Adipose tissue (tissue), 3 donors: Measurements from ENCODE around the gene TALDO1. TPM values are rescaled to one million over a fixed set of nuclear protein-coding genes. Genes with fewer than 3 reads are reported as not detected.

Source experiments
- H3K27ac ChIP-seq: one replicate; pipeline ENCODE4 v1.5.1; 2013; ENCODE audit warnings: low read depth, low read length
- WGBS, 3 donors: extraction: QIAGEN DNeasy Blood & Tissue Kit; methylation state at CpG; one replicate each; pipeline ENCODE4 v1.1.7; 2013; 5-methylcytosine and 5-hydroxymethylcytosine counted together
- polyA plus RNA-seq, 3 donors: library from polyadenylated mRNA; stranded (reverse); fragments of 200-250 nt; gene quantifications; one replicate each; pipeline ENCODE4 v1.2.3, GENCODE V29; 2013
- donor health status: healthy with polysubstance abuse.
- donor health status: Bipolar disorder and iron deficiency.
- donor health status: healthy.

The TALDO1 gene
- 100 to 1,000 TPM in 2 of 3 donors, 10 to 100 TPM in 1; 99.7 to 306 (median 185) TPM for polyA plus RNA-seq

DNA sequence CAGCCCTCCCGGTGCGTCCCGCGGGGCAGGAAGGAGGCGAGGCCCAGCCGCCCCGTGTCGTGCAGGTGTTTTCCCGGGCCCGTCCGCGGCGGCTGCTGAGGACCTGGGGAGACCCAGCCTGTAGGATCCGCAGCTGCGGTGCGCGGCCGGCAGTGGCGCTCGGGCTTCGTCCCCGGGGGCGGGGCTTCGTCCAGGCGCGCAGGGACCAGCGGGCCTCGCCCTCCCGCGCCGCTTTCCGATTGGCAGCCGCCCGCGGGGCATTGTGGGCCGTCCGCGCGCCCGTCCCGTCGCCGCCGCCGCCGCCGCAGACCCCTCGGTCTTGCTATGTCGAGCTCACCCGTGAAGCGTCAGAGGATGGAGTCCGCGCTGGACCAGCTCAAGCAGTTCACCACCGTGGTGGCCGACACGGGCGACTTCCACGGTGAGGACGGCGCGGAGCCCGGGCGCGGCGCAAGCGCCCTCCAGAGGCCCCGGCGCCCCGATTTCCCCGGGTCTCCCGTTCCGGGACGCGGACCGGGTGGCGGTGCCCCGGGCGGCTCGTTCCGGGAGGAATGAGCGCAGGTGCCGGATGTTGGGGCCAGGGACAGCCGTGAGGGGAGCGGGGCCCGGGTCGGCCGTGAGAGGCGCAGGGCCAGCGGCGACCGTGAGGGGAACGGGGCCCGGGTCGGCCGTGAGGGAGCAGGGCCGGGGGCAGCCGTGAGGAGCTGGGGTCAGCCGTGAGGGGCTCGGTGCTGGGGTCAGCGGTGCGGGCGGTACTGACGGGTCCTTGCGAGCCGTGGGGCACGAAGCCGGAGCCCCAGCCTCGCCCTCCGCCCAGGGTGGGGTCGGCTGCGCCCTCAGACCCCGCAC is at the start of gene TALDO1:
Gene TALDO1 (plus strand): TSS at position 307 of the 849 bp plus-strand sequence. CDS start 18 bp downstream, at position 325.
- 0% methylated on average over 83 to 112 of the region's 112 CpGs for WGBS, 3 donors
- peak within 1 kb of the TSS; percentile 69 for H3K27ac ChIP-seq

DNA sequence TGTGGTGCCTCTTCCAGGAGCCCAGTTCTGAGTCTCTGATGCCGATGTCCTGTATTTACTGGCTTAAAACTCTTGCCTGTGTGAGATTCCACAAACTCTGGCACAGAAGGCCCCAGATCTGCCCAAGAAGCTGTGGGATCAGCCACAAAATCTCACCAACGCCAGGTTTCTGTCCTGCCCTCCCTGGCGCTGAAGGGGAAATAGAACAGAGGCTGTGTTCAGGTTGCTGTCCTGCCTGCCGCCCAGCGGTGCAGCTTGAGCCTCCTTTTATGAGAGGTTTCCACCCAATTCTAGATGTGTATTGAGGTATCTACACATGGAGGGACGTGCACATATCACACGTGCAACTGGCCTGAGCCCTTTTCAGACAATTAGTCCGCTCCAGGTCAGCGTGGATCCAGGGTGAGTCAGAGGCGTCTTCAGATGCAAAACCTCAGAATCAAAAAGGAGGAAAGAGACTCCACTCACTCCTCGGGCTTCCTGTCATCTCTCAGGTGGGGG is 49.4 kb upstream of the TALDO1 start:
- no peak overlapping the region for H3K27ac ChIP-seq
- 74 to 82% (median 81%) methylated on average over 11 of the region's 11 CpGs for WGBS, 3 donors

DNA sequence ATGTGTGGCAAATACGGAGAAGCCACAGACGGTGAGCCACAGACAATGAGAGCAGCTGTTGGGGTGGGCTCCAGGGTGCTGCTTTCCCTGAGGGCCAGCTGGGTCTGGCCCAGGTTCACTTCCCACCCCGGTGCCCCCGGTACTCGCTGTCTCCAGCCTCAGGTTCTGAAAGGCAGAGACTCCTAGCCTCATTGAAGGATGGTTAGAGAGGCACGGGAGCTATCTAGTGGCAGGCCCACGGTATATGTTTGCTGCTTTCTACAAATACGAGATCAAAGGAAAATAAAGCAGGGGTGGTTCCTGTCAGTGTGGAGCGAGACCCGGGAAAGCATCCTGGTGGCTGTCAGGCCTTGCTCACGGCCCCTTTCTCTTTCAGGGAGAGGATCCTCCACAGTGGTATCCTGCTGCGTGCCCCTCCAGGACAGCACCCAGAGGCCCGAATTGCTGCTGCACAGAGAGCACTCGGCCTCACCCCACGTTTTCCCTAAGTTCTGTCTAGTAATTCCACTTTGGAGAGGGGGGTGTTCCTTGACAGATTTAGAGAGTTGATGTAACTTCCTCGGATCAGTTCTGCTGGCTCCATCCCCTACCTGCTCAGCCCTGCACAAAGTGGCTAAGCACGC is 48.7 kb upstream of the TALDO1 start:
- 79 to 86% (median 82%) methylated on average over 17 of the region's 17 CpGs for WGBS, 3 donors
- H3K27ac ChIP-seq: no peak overlapping the region

DNA sequence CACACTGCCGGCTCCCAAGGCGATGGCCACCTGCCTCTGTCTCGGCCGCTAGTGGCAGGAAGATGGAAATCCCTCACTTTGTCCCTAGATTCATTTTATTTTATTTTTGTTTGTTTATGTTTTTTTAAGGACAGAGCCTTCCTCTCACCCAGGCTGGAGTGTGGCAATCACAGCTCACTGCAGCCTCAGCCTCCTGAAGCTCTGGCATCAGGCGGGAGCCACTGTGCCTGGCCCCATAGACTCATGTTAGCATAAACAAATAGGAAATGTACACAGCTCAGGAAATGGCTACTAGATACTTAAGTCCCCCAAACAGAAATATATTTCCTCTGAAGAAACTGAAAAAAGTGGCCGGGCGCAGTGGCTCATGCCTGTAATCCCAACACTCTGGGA is 48.2 kb upstream of the TALDO1 start:
- WGBS, 3 donors: 89 to 94% (median 92%) methylated on average over 7 of the region's 7 CpGs

DNA sequence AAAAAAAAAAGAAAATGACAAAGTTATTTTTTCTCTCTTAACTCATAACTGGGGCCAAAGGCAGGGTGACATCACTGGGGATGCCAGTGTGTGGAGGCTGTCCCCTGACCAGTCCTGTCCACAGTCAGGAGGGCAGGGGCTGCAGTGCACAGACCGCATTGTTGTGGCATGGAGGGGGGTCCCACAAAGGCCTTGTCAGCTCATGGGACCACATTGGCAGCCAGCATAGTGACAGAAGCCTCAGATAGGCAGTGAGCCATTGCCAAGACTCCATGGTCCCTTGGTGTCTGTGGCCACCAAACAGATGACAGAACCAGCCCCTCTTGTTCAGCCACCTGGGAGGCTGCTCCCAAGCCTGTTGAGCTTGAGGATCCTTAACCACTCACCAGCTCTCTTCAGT is 47.5 kb upstream of the TALDO1 start:
- H3K27ac ChIP-seq: no peak overlapping the region
- 78 to 97% (median 96%) methylated on average over 1 of the region's 1 CpG for WGBS, 3 donors

More for the DNA sequence above, 48.2 kb upstream of the TALDO1 start:
- H3K27ac ChIP-seq: no peak overlapping the region

DNA sequence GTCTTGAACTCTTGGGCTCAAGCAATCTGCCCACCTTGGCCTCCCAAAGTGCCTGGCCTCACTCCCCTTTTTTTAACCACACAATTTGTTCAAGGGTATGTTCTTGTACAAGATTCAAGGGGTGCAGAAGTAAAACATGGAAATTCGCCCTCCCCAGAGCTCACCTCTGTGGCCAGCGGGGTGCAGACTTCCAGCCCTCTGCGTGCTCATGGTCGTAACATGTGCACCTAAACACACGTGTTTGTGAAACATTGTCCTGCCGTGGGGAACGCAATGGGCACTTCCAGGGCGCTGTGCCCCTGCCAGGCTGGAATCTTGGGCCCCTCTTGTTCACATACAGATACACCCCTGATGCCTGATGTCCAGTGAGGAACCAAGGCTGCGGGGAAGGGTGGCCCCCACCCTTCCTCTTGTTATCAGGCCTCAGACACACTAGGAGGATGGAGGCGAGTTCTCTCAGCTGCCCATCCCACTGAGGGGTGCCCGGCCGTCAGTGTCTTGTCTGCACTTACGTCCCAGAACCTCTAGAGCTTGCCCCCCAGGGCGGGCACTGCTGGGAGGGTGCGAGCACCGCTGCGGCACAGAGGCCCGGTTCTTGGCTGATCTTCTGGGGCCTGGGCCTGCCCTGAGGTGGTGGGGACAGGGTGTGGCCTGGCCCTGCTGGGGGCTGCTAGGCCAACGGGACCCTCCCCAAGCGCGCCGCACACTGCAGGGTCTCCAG is 45.4 kb upstream of the TALDO1 start:
- no peak overlapping the region for H3K27ac ChIP-seq

DNA sequence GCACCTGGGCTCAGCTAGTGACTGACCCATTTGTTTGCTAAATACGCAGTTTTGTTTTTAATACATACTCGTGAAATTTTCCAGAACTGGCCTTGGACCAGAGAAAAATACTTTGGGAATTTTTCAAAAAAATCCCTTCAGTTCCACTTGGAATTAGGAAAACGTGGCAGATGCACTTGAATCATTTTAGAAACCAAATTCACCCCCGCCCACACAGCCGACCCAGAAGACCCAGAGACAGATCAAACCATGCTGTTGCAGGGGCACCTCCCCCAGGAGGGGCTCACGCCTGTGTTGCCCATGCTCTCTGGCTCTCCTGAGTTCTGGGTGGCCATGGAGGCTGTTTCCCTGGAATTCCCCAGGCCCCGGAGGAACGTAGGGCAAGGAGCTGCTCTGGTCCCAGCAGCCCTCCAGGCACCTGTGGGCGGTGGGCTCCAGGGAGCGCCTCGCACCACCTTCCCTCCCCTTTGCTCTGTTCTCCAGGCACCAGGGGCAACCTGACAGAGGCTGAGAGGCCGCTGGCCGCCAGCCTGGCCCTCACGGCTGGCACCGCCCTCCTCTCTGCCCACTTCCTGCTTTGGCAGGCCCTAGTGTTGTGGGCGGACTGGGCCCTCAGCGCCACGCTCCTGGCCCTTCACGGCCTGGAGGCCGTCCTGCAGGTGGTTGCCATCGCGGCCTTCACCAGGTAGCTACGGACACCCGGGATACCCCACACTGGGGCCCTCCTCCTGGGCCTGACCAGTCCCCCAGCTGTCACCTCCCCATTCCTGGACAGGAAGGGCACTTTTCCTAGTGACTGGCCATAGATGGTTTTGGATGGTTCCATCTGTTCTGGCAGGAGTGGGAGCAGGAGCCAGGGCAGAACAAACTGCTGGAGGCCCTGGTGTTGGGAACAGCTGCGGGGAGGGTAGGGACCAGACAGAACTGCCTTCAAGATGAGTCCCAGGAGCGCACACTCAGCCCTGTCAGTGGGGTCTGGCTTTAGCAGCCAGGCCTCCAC is 44.5 kb upstream of the TALDO1 start:
- WGBS, 3 donors: 60 to 69% (median 66%) methylated on average over 22 to 26 of the region's 26 CpGs
- H3K27ac ChIP-seq: no peak overlapping the region

More for the DNA sequence above, 45.4 kb upstream of the TALDO1 start:
- WGBS, 3 donors: 89 to 92% (median 91%) methylated on average over 22 of the region's 22 CpGs

DNA sequence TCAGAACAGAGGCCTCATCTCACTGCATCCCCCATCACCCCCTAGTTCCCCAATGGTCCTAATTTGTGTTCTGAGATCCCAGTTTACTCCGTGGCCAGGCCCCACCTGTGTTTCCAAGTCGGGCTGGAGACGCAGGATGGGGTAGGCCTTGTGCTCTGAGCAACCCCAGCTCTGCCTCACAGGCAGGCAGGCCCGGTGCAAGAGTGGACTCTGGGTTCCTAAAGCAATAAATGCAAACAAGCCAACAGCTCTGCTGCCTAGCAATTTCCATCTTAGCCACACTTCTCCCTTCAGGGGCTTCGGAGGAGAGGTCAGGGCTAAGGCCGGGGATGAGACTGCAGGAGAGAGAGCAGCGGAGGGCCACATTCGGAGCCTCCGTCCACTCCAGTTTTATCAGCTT is 43.8 kb upstream of the TALDO1 start:
- WGBS, 3 donors: 87 to 90% (median 89%) methylated on average over 9 of the region's 9 CpGs
- H3K27ac ChIP-seq: no peak overlapping the region

DNA sequence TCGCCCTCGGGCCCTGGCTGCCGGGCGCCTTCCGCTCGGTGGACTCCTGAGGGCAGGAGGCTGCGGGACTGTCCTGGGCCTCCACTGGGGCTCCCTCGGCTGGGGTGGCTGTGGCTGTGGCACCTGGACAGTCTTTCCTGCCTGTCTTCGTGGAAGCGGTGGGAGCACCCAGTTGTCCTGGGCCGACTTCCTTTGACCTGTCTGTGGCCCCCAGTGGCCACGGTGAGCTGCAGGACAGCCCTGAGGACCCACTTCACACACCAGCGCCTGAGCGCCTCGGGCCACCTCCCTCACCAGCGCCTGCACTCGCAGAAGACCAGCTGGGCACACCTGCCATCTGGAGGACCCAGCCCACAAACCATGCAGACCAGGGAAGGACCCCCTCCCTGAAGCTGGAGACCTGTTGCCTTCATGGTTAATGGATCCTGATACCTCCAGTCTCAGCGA is 43.0 kb upstream of the TALDO1 start:
- no peak overlapping the region for H3K27ac ChIP-seq
- 83 to 94% (median 90%) methylated on average over 18 of the region's 18 CpGs for WGBS, 3 donors

DNA sequence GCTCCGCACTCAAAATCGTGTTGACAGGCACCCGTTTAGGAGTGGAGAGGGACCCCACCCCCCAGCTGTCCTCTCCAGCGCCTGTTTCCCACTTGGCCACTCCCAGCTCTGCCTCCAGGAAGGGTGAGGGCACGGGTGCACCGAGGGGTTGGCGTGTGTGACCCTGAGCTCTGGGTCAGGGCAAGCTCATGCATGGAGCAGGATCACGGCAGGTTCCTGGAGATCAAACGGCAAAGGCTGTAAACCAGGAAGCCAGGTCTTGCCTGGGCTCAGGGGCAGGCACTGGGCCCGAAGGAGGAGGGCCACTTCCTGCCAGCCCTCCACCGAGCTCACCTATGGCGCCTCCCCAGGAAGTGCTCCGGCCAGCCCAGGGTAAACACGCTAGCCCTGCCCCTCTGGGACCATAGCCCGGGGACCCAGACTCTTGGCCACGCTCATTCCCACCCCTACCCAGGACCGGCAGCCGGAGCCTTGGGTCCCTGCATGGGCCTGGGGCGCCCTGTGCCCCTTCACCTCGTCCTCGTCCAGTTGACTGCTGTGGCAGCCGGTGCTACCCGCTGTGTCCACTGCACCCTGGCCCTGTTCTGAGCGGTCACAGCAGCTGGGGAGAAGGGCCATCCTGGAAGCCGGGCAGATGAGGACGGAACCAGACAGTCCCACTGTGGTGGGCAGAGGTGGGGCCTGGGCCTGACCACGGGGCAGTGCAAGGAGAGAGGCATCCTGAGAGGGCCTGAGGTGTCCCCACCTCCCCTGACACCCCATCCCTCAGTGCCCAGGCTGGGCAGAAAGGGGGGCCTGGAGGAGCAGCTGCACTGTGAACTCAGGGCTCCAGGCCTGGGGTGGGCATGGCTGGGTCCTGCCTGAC is 42.3 kb upstream of the TALDO1 start:
- H3K27ac ChIP-seq: no peak overlapping the region
- WGBS, 3 donors: 15 to 71% (median 57%) methylated on average over 25 to 27 of the region's 27 CpGs

DNA sequence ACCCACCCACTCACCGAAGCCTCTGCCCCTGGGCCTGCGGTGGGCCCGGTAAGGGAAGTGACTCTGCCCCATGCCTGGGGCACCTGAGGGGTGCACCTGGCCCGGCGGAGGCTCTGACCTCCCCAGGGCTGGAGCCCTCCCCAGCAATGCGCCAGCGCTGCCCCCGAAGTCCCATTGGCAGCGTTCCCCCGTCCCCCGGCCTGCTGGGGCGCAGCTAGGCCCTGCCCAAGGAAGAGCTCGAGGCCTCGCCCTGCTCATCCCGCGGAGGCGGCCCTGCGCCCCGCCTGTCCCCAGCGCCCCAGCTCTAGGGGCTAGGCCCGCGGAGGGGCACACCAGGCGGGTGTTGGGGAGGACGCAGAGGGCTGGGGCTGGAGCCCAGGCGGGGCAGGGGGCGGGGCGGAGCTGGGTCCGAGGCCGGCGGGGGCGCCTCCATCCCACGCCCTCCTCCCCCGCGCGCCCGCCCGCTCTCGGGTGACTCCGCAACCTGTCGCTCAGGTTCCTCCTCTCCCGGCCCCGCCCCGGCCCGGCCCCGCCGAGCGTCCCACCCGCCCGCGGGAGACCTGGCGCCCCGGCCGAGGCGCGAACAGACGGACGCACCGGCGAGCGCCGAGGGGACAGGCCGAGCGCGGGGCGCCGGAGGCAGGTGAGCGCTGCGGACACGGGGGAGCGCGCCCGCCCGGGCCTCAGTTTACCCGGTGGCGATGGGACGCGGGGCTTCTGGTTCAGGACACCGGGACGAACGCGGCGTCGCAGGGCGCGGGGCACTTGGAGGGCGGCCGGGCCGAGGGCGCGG is 41.4 kb upstream of the TALDO1 start, which contains the start of gene EPS8L2:
Gene EPS8L2 (plus strand): TSS at position 586 of the 793 bp plus-strand sequence. CDS start 3,177 bp downstream, outside the sequence.
- H3K27ac ChIP-seq: no peak within 1 kb of the TSS
- 6 to 9% (median 8%) methylated on average over 24 to 90 of the region's 90 CpGs for WGBS, 3 donors

DNA sequence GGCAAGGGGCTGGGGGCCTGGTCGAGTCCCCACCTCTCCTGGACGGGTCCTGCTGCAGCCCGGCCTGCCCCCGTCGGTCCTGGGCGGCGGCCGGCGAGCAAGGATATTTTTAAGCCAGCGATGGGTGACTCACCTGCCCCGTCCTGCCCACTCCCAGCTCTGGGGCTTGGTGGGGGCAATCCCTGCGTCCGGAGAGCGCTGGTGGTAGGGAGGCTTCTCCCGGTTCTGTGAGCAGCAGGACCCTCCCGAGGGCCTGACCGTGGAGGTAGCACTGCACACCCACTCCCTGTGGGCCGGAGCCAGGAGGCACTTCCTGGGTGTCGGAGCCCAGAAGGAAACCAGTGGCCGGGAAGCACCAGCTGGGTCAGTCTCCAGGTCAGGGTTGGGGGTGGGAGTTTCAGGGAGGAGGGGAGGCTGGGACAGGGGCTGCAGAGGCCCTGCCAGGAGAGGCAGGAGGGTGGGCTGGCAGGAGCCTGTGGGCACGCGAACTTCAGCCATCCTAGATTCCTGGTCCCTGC is 40.8 kb upstream of the TALDO1 start:
- H3K27ac ChIP-seq: no peak overlapping the region
- WGBS, 3 donors: 5 to 10% (median 7%) methylated on average over 20 to 22 of the region's 22 CpGs

DNA sequence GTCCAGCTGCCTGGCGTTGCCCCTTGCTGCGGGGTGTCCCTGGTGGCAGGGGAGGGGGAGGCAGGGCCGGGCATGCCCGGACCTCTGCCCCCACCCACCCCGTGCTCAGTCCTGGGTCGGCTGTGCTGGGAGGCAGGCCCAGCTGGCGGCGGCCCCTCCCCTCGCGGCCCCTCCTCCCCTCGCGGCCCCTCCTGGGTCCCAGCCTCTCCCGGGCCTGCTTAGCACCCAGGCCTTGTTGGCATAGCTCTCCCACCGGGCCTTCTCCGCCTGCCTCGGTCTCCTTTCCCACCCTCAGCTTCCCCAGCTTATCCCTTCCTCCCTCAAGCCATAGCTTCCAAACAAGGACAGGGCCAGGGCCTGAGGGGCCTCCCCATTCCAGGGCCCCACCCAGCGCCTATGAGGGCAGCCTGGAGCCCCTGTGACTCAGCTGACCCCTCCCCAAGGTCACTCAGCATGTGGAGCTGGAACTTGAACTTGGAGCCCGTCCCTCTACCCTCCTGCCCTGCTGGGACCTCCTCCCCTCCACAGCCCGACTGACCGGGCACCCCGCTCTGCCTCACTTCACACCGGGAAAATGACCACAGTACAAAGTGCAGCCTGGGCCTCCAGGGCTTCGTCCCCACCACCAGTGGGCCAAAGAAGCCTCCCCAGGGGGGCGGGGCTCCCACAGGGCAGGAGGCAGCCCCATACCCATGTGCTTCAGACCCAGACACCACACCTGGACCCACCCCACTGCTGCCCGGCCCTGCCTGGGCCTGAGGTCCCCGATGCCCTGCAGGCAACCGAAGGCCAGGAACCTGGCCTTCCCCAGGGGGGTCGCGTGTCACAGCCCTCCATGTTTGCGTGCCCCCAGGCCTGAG is 40.1 kb upstream of the TALDO1 start:
- H3K27ac ChIP-seq: no peak overlapping the region
- 23 to 56% (median 48%) methylated on average over 21 to 29 of the region's 30 CpGs for WGBS, 3 donors

DNA sequence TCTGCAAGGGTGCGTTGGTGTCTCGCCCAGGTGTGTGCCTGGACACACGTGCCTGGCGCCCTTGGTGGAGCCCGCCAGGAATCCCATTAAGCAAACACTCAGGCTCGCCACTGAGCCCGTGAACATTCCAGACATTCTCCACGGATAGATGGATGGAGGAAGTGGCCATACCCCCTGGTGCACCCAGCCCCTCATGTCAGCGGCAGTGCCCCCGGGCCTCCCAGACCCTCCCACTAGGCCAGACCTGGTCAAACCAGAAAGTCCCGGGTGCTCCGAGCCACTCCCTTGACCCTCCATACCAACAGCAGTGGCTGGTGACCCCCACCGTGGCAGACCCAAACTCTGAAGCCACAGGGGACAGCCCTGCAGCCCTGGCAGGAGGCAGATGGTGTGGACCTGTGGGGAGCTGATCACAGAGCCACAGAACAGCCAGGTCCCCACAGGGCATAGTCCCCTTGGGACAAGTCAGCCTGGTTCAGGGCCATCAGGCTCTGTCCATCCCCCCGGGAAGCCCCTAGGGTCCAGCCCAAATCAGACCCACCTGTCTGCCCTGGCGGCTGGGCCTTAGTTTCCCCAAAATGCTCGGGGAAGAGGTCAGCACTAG is 39.3 kb upstream of the TALDO1 start:
- H3K27ac ChIP-seq: no peak overlapping the region
- WGBS, 3 donors: 31 to 86% (median 79%) methylated on average over 16 of the region's 16 CpGs
